ENCODE measurements around the gene WDR93. TPM values are rescaled to one million over a fixed set of nuclear protein-coding genes. Genes with fewer than 3 reads are reported as not detected.
A peak's percentile ranks its signal among the peaks of the same experiment; 100 is the strongest.

Gene WDR93
- total and polyA plus RNA-seq, 2 donors from 2014 or later = 1.2 to 2.5 TPM

DNA sequence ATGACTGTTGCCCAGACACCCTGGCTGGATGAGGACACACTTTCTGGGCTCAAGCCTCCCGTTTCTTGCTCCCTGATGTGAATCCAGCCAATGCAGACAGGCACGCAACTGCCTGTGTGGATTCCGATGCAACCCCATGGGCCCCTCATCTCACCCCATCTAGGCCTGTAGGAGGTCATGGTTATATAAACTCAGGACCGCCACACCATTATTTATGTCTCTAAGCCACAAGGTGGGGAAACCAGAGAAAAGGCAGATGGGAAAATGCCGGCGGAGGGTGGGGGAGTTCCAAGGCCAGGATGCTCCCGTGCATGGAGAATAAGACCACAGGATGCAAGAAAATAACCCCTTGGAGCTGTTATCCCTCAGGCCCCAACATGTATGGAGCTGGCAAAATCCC lies 58.4 kb downstream of the WDR93 start:
- Histone ChIP-seq H3K36me3 (ENCODE audit: control insufficient read depth in 2 of 3, insufficient read depth in 3 of 3, low read length in 3 of 3) (no peaks in the 10 kb centered on the region), H3K9me3 (ENCODE audit: control insufficient read depth in 2 of 3, insufficient read depth in 1 of 3, low read length in 3 of 3) (no peaks in the 10 kb centered on the region), H3K27me3 (ENCODE audit: control insufficient read depth, insufficient read depth, low read length) (peaks cover 6% of the 10 kb centered on the region), H3K4me1 (ENCODE audit: control insufficient read depth in 2 of 3, insufficient read depth in 2 of 3, low read depth in 1 of 3, low read length in 3 of 3) (peaks cover 0 to 12% (median 0%) of the 10 kb centered on the region in 3 donors), H3K9ac (ENCODE audit: low read length in 3 of 3) (no peak overlapping the region), H3K27ac (ENCODE audit: low read depth in 2 of 2, low read length in 2 of 2) (no peak overlapping the region), H3K4me3 (ENCODE audit: low read length in 3 of 3) (no peak overlapping the region)
- FAIRE-seq = no peak
- peak in 3 of 5 donors; percentile 36 to 64 (median 63) for DNase-seq
- intact Hi-C loops (cut with DNase I) = no loop called here
- TF ChIP-seq CTCF (IDR thresholded peaks at IDR 0.05; ENCODE audit: borderline replicate concordance, extremely low read depth, insufficient read depth) = no peak

GRCh38 chr15:89749526-89749925 lies 58.9 kb downstream of the WDR93 start:
- Histone ChIP-seq H3K27ac (ENCODE audit: low read depth in 2 of 2, low read length in 2 of 2) (no peak overlapping the region), H3K4me3 (ENCODE audit: low read length in 3 of 3) (peak overlapping the region in 1 of 3 donors; percentile 55), H3K36me3 (ENCODE audit: control insufficient read depth in 2 of 3, insufficient read depth in 3 of 3, low read length in 3 of 3) (no peaks in the 10 kb centered on the region), H3K9ac (ENCODE audit: low read length in 3 of 3) (peak overlapping the region in 1 of 3 donors; percentile 31), H3K27me3 (ENCODE audit: control insufficient read depth, insufficient read depth, low read length) (peaks cover 6% of the 10 kb centered on the region), H3K4me1 (ENCODE audit: control insufficient read depth in 2 of 3, insufficient read depth in 2 of 3, low read depth in 1 of 3, low read length in 3 of 3) (peaks cover 0 to 12% (median 0%) of the 10 kb centered on the region in 3 donors), H3K9me3 (ENCODE audit: control insufficient read depth in 2 of 3, insufficient read depth in 1 of 3, low read length in 3 of 3) (no peaks in the 10 kb centered on the region)
- no peak for TF ChIP-seq CTCF (IDR thresholded peaks at IDR 0.05; ENCODE audit: borderline replicate concordance, extremely low read depth, insufficient read depth)
- FAIRE-seq (no peak), DNase-seq (no peak)
- intact Hi-C loops (cut with DNase I) = no loop called here

DNA sequence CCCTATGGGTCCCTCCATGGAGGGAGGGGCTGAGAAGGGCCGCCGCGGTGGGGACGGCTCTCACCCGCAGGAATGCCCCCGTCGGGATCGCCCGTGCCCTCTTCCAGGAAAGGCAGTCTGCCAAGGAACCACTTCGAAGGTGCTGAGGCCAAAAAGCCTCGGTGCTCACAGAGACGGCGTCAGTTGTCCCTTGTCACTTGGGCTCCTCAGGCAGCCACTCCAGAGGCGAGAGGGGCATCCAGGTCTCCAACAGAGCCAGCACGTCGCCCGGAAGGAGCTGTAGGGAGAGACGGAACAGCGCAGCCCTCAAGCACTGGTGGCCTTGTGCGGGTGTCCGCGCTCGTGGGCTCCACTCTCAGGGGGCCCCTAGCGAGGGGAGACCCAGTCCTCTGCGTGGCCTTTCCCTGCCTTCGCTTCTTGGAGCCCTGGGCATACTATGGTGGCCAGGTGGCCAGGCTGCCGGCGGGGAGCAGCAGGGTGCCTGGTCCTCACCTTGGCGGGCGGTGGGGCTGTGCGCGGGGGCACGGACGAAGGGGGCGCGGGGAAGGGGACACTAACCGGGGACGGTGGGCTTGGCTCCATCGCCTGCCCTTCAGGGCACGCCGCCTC lies 59.4 kb downstream of the WDR93 start:
- TF ChIP-seq CTCF (IDR thresholded peaks at IDR 0.05; ENCODE audit: borderline replicate concordance, extremely low read depth, insufficient read depth) = no peak
- peaks cover 0 to 12% (median 0%) of the 10 kb centered on the region in 3 donors for H3K4me1 ChIP-seq (ENCODE audit: control insufficient read depth in 2 of 3, insufficient read depth in 2 of 3, low read depth in 1 of 3, low read length in 3 of 3)
- FAIRE-seq (no peak), DNase-seq (peak in 4 of 5 donors; percentile 36 to 80 (median 54))
- no peaks in the 10 kb centered on the region for H3K36me3 ChIP-seq (ENCODE audit: control insufficient read depth in 2 of 3, insufficient read depth in 3 of 3, low read length in 3 of 3)
- H3K9me3 ChIP-seq (ENCODE audit: control insufficient read depth in 2 of 3, insufficient read depth in 1 of 3, low read length in 3 of 3) = no peaks in the 10 kb centered on the region
- H3K4me3 ChIP-seq (ENCODE audit: low read length in 3 of 3) = peak overlapping the region in 2 of 3 donors; percentile 28 to 55
- peak overlapping the region in 2 of 3 donors; percentile 29 to 31 for H3K9ac ChIP-seq (ENCODE audit: low read length in 3 of 3)
- peaks cover 6% of the 10 kb centered on the region for H3K27me3 ChIP-seq (ENCODE audit: control insufficient read depth, insufficient read depth, low read length)
- intact Hi-C loops (cut with DNase I) = no loop called here
- H3K27ac ChIP-seq (ENCODE audit: low read depth in 2 of 2, low read length in 2 of 2) = no peak overlapping the region
